ENCODE results near the gene BARX2. TPM values are rescaled to one million over a fixed set of nuclear protein-coding genes. Genes with fewer than 3 reads are reported as not detected.
A peak's percentile ranks its signal among the peaks of the same experiment; 100 is the strongest.
"Not testable (repeated sequence)": the region's sequence is repeated elsewhere in the genome, so short reads cannot be mapped to it uniquely, and the experiment has no call there.

Gene BARX2
- 0.41 TPM for total RNA-seq
- long read RNA-seq, partial matches to known transcripts: 0 of 1 reads
- long read RNA-seq, other reads (novel, unspliced or antisense): 1 of 1 reads

GRCh38 chr11:129375751-129376657 lies at the start of gene BARX2:
TSS of gene BARX2 (plus strand) at chr11:129375848. CDS start at chr11:129376036, 188 bp downstream.
- H3K27ac ChIP-seq: no peak within 1 kb of the TSS
- ATAC-seq: peak; percentile 74 to 80
- H3K9me3 ChIP-seq: no peaks in the 10 kb centered on the region
- H3K4me1 ChIP-seq: peaks cover 29% of the 10 kb centered on the region
- DNase-seq: peak; percentile 77
- peaks cover 69% of the 10 kb centered on the region for H3K27me3 ChIP-seq (ENCODE audit: low read depth)
- intact Hi-C loops (cut with DNase I): no loop called here
- TF ChIP-seq CTCF (IDR thresholded peaks at IDR 0.05): peak; percentile 34
- peak within 1 kb of the TSS; percentile 36 for H3K4me3 ChIP-seq
- H3K36me3 ChIP-seq: no peaks in the 10 kb centered on the region

- intact Hi-C loops (cut with DNase I): no loop called here
- H3K36me3 ChIP-seq: no peaks in the 10 kb centered on the region
- TF ChIP-seq CTCF (IDR thresholded peaks at IDR 0.05): no peak
- H3K4me1 ChIP-seq: peaks cover 28% of the 10 kb centered on the region
- ATAC-seq: no peak
- DNase-seq: no peak
- no peak overlapping the region for H3K4me3 ChIP-seq
- H3K27ac ChIP-seq: no peak overlapping the region
- no peaks in the 10 kb centered on the region for H3K27me3 ChIP-seq (ENCODE audit: low read depth)
- H3K9me3 ChIP-seq: no peaks in the 10 kb centered on the region
Measured at GRCh38 chr11:129326921-129327320, 48.7 kb upstream of the BARX2 start.

GRCh38 chr11:129327708-129328107 lies 47.9 kb upstream of the BARX2 start:
- H3K27ac ChIP-seq; H3K9me3 ChIP-seq; ATAC-seq; H3K4me3 ChIP-seq; H3K36me3 ChIP-seq; intact Hi-C loops (cut with DNase I); DNase-seq; H3K27me3 ChIP-seq (ENCODE audit: low read depth): not testable (repeated sequence)
- H3K4me1 ChIP-seq: peaks cover 24% of the 10 kb centered on the region

GRCh38 chr11:129328756-129329155 lies 46.9 kb upstream of the BARX2 start:
- no peaks in the 10 kb centered on the region for H3K36me3 ChIP-seq
- DNase-seq: no peak
- no peak overlapping the region for H3K27ac ChIP-seq
- H3K4me1 ChIP-seq: peaks cover 14% of the 10 kb centered on the region
- H3K4me3 ChIP-seq: no peak overlapping the region
- no peaks in the 10 kb centered on the region for H3K27me3 ChIP-seq (ENCODE audit: low read depth)
- intact Hi-C loops (cut with DNase I): no loop called here
- ATAC-seq: no peak
- no peak for TF ChIP-seq CTCF (IDR thresholded peaks at IDR 0.05)
- H3K9me3 ChIP-seq: no peaks in the 10 kb centered on the region

- no peak overlapping the region for H3K27ac ChIP-seq
- DNase-seq (no peak), ATAC-seq (peak in 1 of 2 donors; percentile 31)
- no peaks in the 10 kb centered on the region for H3K27me3 ChIP-seq (ENCODE audit: low read depth)
- no peaks in the 10 kb centered on the region for H3K36me3 ChIP-seq
- H3K4me1 ChIP-seq: no peaks in the 10 kb centered on the region
- intact Hi-C loops (cut with DNase I): loop anchor here (5.0 kb wide), 1 partner anchor 214 kb away; no protein-coding TSS in a partner anchor
- TF ChIP-seq CTCF (IDR thresholded peaks at IDR 0.05): no peak
- no peaks in the 10 kb centered on the region for H3K9me3 ChIP-seq
- no peak overlapping the region for H3K4me3 ChIP-seq
Measured at GRCh38 chr11:129331217-129331616, 44.4 kb upstream of the BARX2 start.

GRCh38 chr11:129331871-129332274 lies 43.8 kb upstream of the BARX2 start:
- H3K9me3 ChIP-seq: no peaks in the 10 kb centered on the region
- intact Hi-C loops (cut with DNase I): loop anchor here (5.0 kb wide), 1 partner anchor 215 kb away; no protein-coding TSS in a partner anchor
- no peaks in the 10 kb centered on the region for H3K4me1 ChIP-seq
- TF ChIP-seq CTCF (IDR thresholded peaks at IDR 0.05): peak; percentile 89
- peak; percentile 94 to 98 for ATAC-seq
- H3K36me3 ChIP-seq: no peaks in the 10 kb centered on the region
- DNase-seq: peak; percentile 85
- H3K27me3 ChIP-seq (ENCODE audit: low read depth): no peaks in the 10 kb centered on the region
- H3K27ac ChIP-seq: no peak overlapping the region
- no peak overlapping the region for H3K4me3 ChIP-seq

Data from lower lobe of right lung (tissue), 2 donors.